Lower lobe of right lung (tissue), 2 donors: ENCODE measurements around the gene MAPK4. TPM values are rescaled to one million over a fixed set of nuclear protein-coding genes. Genes with fewer than 3 reads are reported as not detected.

Experiments used
- ATAC-seq, 2 donors: fragments of 200-7000 bp; cut with Tn5 transposase; one replicate each; pipeline ENCODE4 v1.9.1; 2020 to 2022; ENCODE audit warnings: mild to moderate bottlenecking in 2 of 2, moderate library complexity in 2 of 2
- DNase-seq: peaks from one replicate; pipeline ENCODE4 v3.0.0-alpha.2; 2020
- H3K27ac ChIP-seq: fragments of 200-600 bp; one replicate; pipeline ENCODE4 v1.8.0; 2022
- H3K27me3 ChIP-seq: fragments of 200-600 bp; one replicate; pipeline ENCODE4 v1.8.0; 2022; ENCODE audit warnings: low read depth
- H3K36me3 ChIP-seq: fragments of 200-600 bp; one replicate; pipeline ENCODE4 v1.8.0; 2022; ENCODE audit warnings: mild to moderate bottlenecking
- H3K4me1 ChIP-seq: fragments of 200-600 bp; one replicate; pipeline ENCODE4 v1.8.0; 2022
- H3K4me3 ChIP-seq: fragments of 200-600 bp; one replicate; pipeline ENCODE4 v1.8.0; 2022; ENCODE audit warnings: mild to moderate bottlenecking
- H3K9me3 ChIP-seq: fragments of 200-600 bp; one replicate; pipeline ENCODE4 v1.8.0; 2022
- intact Hi-C: fragments of 100-400 bp; cut with DNase I; formaldehyde crosslinking; loops from one replicate; pipeline ENCODE4 v1.11.0; 2022
- total RNA-seq: library from RNA; stranded (reverse); fragmentation: NEBNext Ultra II Directional; extraction: Animal tissue kit (Norgen Biotek cat#: 25700); gene quantifications from one replicate; pipeline ENCODE4 v1.2.1, GENCODE V29; 2021
- TF ChIP-seq, protein P1 (sequence below): fragments of 200-600 bp; IDR thresholded peaks from one replicate; pipeline ENCODE4 v1.8.0; 2022; ENCODE audit warnings: antibody characterized with exemption, mild to moderate bottlenecking
- donor health status: DM: no; HTN: yes; CAD: no; lungs with severe emphysema.

The MAPK4 gene
- total RNA-seq, 1 donor from 2014 or later = 2.9 TPM

DNA sequence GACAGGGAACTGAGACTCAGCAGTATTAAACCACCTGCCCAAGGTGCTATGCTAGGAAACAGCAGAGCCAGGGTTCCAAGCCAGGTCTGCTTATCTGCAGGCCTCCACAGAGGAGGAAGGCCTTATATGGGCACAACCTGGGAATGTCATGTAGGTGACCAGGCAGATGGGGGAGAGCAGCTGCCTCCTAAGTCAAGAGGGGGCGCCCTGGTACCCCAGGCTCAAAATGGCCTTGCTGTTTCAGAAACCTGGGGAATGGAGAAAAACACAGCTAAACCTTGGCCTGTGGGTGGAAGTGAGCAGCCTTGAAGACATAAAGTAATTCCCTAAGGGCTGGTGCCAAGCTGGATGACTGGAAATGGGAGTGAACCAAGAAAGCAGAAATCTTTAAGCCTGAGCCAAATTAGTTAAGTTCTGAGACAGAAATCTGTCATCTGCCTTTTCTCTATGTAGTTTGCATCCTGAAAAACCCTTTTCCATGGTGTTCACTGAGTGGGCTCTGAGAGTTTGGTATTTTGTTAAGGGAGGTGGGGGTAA, 79.1 kb downstream of the MAPK4 start:
- no peak overlapping the region for H3K27ac ChIP-seq

DNA sequence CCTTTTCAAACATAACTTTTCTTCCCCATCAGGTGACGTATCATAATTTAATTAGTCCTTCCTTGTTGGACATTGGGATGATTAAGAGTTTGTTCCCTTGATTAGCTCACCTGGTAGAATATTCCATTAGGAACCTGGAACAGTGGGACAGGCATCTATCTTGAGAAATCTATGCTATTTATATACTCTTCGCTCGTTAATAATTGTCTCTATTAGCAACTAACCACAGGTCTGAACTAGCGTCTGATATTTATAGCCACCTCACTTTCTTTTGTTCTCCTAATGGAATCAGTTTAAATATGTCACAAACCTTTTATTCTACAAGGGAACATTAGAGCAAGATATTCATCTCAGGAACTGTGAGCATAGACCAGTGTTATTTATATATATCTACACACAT, 79.8 kb downstream of the MAPK4 start:
- intact Hi-C loops = no loop called here
- no peaks in the 10 kb centered on the region for H3K27me3 ChIP-seq
- H3K36me3 ChIP-seq = no peaks in the 10 kb centered on the region
- ATAC-seq (no peak), DNase-seq (no peak)
- H3K9me3 ChIP-seq = no peaks in the 10 kb centered on the region
- TF ChIP-seq, protein P1, sequence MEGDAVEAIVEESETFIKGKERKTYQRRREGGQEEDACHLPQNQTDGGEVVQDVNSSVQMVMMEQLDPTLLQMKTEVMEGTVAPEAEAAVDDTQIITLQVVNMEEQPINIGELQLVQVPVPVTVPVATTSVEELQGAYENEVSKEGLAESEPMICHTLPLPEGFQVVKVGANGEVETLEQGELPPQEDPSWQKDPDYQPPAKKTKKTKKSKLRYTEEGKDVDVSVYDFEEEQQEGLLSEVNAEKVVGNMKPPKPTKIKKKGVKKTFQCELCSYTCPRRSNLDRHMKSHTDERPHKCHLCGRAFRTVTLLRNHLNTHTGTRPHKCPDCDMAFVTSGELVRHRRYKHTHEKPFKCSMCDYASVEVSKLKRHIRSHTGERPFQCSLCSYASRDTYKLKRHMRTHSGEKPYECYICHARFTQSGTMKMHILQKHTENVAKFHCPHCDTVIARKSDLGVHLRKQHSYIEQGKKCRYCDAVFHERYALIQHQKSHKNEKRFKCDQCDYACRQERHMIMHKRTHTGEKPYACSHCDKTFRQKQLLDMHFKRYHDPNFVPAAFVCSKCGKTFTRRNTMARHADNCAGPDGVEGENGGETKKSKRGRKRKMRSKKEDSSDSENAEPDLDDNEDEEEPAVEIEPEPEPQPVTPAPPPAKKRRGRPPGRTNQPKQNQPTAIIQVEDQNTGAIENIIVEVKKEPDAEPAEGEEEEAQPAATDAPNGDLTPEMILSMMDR = no peak
- no peaks in the 10 kb centered on the region for H3K4me1 ChIP-seq
- no peak overlapping the region for H3K27ac ChIP-seq
- H3K4me3 ChIP-seq = no peak overlapping the region

More for the DNA sequence above, 79.1 kb downstream of the MAPK4 start:
- intact Hi-C loops = no loop called here
- ATAC-seq (no peak), DNase-seq (no peak)
- no peaks in the 10 kb centered on the region for H3K27me3 ChIP-seq
- TF ChIP-seq, protein P1 = no peak
- H3K4me1 ChIP-seq = no peaks in the 10 kb centered on the region
- H3K36me3 ChIP-seq = no peaks in the 10 kb centered on the region
- H3K9me3 ChIP-seq = no peaks in the 10 kb centered on the region
- H3K4me3 ChIP-seq = no peak overlapping the region

DNA sequence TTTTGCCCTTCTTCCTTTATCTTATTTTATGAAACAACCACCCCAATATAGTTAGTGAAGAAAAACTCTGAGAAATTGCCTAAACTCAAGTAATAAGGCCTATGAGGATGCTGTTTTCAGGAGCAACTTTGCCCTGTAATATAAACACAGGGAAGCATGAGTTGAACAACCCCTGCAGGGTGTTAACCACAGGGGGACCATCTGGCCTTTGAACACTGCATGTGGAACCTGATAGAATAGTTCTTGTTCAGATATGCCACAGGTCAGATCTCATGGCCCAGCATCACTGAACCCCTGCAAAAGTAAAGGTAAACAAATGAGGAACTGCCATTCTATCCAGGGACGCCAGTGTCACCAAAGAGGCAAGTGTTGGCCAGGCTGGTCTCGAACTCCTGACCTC, 82.6 kb downstream of the MAPK4 start:
- no peak overlapping the region for H3K4me3 ChIP-seq
- ATAC-seq (no peak), DNase-seq (no peak)
- no peaks in the 10 kb centered on the region for H3K4me1 ChIP-seq
- H3K27ac ChIP-seq = no peak overlapping the region
- no peaks in the 10 kb centered on the region for H3K27me3 ChIP-seq
- TF ChIP-seq, protein P1 = no peak
- no peaks in the 10 kb centered on the region for H3K36me3 ChIP-seq
- intact Hi-C loops = no loop called here
- H3K9me3 ChIP-seq = no peaks in the 10 kb centered on the region

DNA sequence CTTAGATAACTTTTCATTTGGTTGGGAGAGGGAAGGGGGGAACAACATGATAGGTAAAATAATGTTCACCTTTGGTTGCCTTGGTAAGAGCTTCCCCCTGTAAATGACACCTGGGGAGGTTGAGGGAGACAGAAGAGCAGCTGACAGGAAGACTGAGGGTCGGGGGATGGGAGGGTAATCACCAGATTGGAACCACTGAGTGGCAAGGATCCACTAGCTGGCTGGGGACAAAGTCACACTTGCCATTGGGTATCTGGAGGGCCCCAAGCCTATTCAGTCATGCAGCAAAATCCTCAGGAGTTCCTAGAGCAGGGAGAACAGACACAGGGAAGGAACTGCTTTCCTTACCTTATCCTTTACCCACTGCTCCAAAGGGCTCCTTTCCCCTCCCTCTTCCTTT, 84.3 kb downstream of the MAPK4 start:
- Histone ChIP-seq H3K27ac (no peak overlapping the region), H3K4me3 (no peak overlapping the region), H3K9me3 (no peaks in the 10 kb centered on the region), H3K27me3 (no peaks in the 10 kb centered on the region), H3K36me3 (no peaks in the 10 kb centered on the region), H3K4me1 (no peaks in the 10 kb centered on the region)
- ATAC-seq (no peak), DNase-seq (no peak)
- intact Hi-C loops = no loop called here
- TF ChIP-seq, protein P1 = no peak

DNA sequence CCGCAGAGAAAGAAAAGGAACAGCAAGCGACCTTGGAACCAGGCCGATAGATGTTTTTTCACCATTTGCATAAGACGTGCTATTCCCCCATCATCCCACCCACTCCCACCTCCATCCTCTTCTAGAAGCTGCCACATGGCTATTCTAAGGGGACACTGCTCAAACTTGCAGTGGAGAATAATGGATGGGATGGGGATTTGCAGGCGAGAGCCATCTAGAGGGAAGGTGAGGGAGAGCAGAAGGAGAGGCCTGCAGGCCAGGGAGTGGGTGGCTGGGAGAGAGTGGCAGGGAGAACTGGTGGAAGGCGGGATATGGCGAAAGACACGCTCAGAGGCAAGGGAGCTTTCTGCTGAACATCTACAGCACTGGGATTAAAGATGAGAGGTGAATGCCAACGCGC, 84.9 kb downstream of the MAPK4 start:
- Histone ChIP-seq H3K9me3 (no peaks in the 10 kb centered on the region), H3K4me3 (no peak overlapping the region), H3K4me1 (no peaks in the 10 kb centered on the region), H3K36me3 (no peaks in the 10 kb centered on the region), H3K27ac (no peak overlapping the region), H3K27me3 (no peaks in the 10 kb centered on the region)
- intact Hi-C loops = no loop called here
- ATAC-seq = no peak
- no peak for DNase-seq
- TF ChIP-seq, protein P1 = no peak

DNA sequence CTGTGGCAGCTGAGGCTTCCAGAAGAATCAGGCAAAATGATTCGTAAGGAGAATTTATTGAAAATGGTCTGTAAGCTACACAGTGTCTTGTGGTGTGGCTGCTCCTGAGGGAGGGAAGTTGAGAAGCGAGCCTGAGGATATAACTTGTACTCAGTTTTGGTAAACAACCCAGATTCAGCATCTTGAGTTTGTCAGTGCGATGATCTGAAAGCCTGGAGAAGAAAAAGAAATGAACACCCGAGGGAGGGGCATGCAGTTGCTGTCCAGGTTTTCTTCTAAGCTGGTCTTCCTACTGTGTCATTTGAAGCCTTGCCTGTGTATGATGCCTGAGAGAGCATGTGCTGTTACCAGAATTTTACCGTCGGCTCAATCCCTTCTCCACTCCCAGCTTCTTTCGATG, 87.3 kb downstream of the MAPK4 start:
- TF ChIP-seq, protein P1 = no peak
- no peaks in the 10 kb centered on the region for H3K4me1 ChIP-seq
- no peaks in the 10 kb centered on the region for H3K27me3 ChIP-seq
- no peak for DNase-seq
- intact Hi-C loops = no loop called here
- no peak for ATAC-seq
- H3K27ac ChIP-seq = no peak overlapping the region
- no peak overlapping the region for H3K4me3 ChIP-seq
- no peaks in the 10 kb centered on the region for H3K9me3 ChIP-seq
- no peaks in the 10 kb centered on the region for H3K36me3 ChIP-seq
